ENCODE measurements around the gene FGF2. TPM values are rescaled to one million over a fixed set of nuclear protein-coding genes. Genes with fewer than 3 reads are reported as not detected.

Gene FGF2
- total RNA-seq, 1 experiment from 2014 or later: 3.8 TPM

DNA sequence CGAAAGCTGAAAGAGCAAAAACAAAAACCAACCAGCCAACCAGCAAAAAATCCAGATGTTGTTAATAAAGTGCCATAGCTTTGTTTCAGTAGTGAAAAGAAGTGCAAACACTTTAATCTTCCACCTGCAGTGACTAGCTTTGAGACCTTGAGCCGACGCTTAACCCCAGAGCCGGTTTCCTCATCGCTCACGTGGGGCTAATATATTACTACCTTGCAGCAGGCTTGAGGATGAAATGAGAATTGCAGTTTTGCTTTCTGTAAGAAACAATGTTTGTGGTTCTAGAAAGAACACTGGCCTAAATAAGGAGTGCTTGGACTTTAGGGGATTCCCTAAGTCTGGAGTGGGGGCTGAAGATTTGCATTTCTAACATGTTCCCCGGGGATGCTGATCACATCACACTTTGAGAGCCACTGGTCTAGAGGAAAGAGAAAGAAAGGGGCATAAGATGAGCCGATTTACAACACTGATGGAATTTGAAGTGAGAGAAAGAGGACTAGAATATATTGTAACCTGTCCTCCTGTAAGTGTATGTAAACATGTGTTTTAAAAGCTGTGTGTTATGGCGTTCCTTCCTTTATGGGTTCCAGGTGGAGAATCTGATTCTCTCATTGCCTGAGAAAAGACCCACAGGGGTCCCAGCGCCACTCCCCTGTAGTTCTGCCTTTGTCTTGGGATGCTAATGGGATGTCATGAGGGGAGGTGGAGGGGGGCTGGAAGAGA is 1.4 kb downstream of the FGF2 start (continued):
- TF ChIP-seq, protein P1, sequence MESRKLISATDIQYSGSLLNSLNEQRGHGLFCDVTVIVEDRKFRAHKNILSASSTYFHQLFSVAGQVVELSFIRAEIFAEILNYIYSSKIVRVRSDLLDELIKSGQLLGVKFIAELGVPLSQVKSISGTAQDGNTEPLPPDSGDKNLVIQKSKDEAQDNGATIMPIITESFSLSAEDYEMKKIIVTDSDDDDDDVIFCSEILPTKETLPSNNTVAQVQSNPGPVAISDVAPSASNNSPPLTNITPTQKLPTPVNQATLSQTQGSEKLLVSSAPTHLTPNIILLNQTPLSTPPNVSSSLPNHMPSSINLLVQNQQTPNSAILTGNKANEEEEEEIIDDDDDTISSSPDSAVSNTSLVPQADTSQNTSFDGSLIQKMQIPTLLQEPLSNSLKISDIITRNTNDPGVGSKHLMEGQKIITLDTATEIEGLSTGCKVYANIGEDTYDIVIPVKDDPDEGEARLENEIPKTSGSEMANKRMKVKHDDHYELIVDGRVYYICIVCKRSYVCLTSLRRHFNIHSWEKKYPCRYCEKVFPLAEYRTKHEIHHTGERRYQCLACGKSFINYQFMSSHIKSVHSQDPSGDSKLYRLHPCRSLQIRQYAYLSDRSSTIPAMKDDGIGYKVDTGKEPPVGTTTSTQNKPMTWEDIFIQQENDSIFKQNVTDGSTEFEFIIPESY (IDR thresholded peaks at IDR 0.05; ENCODE audit: extremely low read depth, insufficient replicate concordance, low read length): no peak
- TF ChIP-seq ELF1 (IDR thresholded peaks at IDR 0.05; ENCODE audit: borderline replicate concordance, low read depth) (no peak), SIN3A (IDR thresholded peaks at IDR 0.05; ENCODE audit: low read depth) (no peak), JUND (IDR thresholded peaks at IDR 0.05) (no peak), TCF7L2 (IDR thresholded peaks at IDR 0.05; ENCODE audit: borderline replicate concordance, extremely low read depth, insufficient read depth, insufficient read length) (no peak), EZH2 (IDR thresholded peaks at IDR 0.05) (no peak), EGR1 (IDR thresholded peaks at IDR 0.05; ENCODE audit: low read depth) (no peak), SRF (IDR thresholded peaks at IDR 0.05; ENCODE audit: low read depth) (no peak), EZH2phosphoT487 (IDR thresholded peaks at IDR 0.05; ENCODE audit: borderline replicate concordance) (no peak), FOSL1 (IDR thresholded peaks at IDR 0.05; ENCODE audit: low read depth) (no peak), RAD21 (IDR thresholded peaks at IDR 0.05; ENCODE audit: low read depth) (no peak), CEBPB (IDR thresholded peaks at IDR 0.05; ENCODE audit: low read depth) (no peak)
- TF ChIP-seq, protein P2, sequence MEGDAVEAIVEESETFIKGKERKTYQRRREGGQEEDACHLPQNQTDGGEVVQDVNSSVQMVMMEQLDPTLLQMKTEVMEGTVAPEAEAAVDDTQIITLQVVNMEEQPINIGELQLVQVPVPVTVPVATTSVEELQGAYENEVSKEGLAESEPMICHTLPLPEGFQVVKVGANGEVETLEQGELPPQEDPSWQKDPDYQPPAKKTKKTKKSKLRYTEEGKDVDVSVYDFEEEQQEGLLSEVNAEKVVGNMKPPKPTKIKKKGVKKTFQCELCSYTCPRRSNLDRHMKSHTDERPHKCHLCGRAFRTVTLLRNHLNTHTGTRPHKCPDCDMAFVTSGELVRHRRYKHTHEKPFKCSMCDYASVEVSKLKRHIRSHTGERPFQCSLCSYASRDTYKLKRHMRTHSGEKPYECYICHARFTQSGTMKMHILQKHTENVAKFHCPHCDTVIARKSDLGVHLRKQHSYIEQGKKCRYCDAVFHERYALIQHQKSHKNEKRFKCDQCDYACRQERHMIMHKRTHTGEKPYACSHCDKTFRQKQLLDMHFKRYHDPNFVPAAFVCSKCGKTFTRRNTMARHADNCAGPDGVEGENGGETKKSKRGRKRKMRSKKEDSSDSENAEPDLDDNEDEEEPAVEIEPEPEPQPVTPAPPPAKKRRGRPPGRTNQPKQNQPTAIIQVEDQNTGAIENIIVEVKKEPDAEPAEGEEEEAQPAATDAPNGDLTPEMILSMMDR (IDR thresholded peaks at IDR 0.05 in 2 of 3, conservative IDR thresholded peaks at IDR 0.05 in 1 of 3; ENCODE audit: borderline replicate concordance in 1 of 3, insufficient read depth in 1 of 3, low read depth in 2 of 3, low read length in 2 of 3): 0 out of 6 replicates have a peak, but pooled peaks of 1 of the 3 experiments have one; percentile 20

Data from HCT116 (cell line).